GM12878 (cell line): Measurements from ENCODE around the gene LMOD3. TPM values are rescaled to one million over a fixed set of nuclear protein-coding genes. Genes with fewer than 3 reads are reported as not detected.

ENCODE experiments used
- ATAC-seq: fragments of 200-7000 bp; cut with Tn5 transposase; 3 replicates; pipeline ENCODE4 v1.9.1; 2020; ENCODE audit warnings: mild to moderate bottlenecking, moderate library complexity
- BruUV-seq: library from RNA; stranded (reverse); fragments of 400-500 nt; replicated peaks from 2 replicates; lab custom pipeline; 2021; lab: Mats Ljungman, UMichigan
- CTCF ChIA-PET: fragments of 300-600 bp; sonication (Branson Sonifier 250); formaldehyde crosslinking; extraction: SDS; loops from one replicate; lab custom pipeline; 2021; ENCODE audit warnings: inconsistent platforms; lab: Yijun Ruan, JAX
- POLR2A ChIA-PET: fragments of 350-600 bp; formaldehyde crosslinking; extraction: SDS; loops from one replicate; lab custom pipeline; 2021; ENCODE audit warnings: inconsistent platforms; lab: Charles Lee
- RAD21 ChIA-PET: fragments of 300-600 bp; sonication (Branson Sonifier 250); formaldehyde crosslinking; loops from one replicate; lab custom pipeline; 2023; ENCODE audit warnings: antibody characterized with exemption; ENCODE audit not compliant: unreplicated experiment; lab: Charles Lee
- SMC1A ChIA-PET: fragments of 300-600 bp; sonication (Branson Sonifier 250); formaldehyde crosslinking; loops from one replicate; lab custom pipeline; 2023; ENCODE audit not compliant: unreplicated experiment, uncharacterized antibody; lab: Charles Lee
- DNase-seq: peaks from one replicate; pipeline ENCODE4 v3.0.0-alpha.2; 2011; ENCODE audit warnings: low read depth, low spot score
- FAIRE-seq: peaks from 3 replicates; lab custom pipeline; 2011; peaks lifted over from hg19 to GRCh38; lab: Jason Lieb, UNC
- H2AFZ ChIP-seq: 2 replicates; pipeline ENCODE4 v1.6.0; 2011; ENCODE audit warnings: low read depth, low read length, control low read depth; ENCODE audit not compliant: control insufficient read depth
- H3K27ac ChIP-seq: 2 replicates; pipeline ENCODE4 v1.5.1; 2011; ENCODE audit warnings: control low read depth; ENCODE audit not compliant: control insufficient read depth, insufficient read depth
- H3K27me3 ChIP-seq, 2 experiments: replicated peaks in 1 of 2; 2 replicates each; pipeline versions ENCODE4 v1.6.0 to v1.6.1; 2011; ENCODE audit warnings: low read length in 1 of 2; ENCODE audit not compliant: control insufficient read depth in 2 of 2, insufficient read depth in 2 of 2
- H3K36me3 ChIP-seq, 2 experiments: 2 replicates each; pipeline ENCODE4 v1.5.1; 2011; ENCODE audit warnings: low read length in 1 of 2; ENCODE audit not compliant: control insufficient read depth in 2 of 2, insufficient read depth in 2 of 2
- H3K4me1 ChIP-seq: 2 replicates; pipeline ENCODE4 v1.6.1; 2011; ENCODE audit warnings: mild to moderate bottlenecking, low read length, moderate library complexity, mixed read lengths; ENCODE audit not compliant: control insufficient read depth, insufficient read depth
- H3K4me2 ChIP-seq: 2 replicates; pipeline ENCODE4 v1.6.0; 2011; ENCODE audit warnings: control low read depth; ENCODE audit not compliant: control insufficient read depth, insufficient read depth
- H3K4me3 ChIP-seq: fragments of 200-600 bp; sonication (generic); 2 replicates; pipeline ENCODE4 v1.5.1; 2016
- H3K79me2 ChIP-seq: 2 replicates; pipeline ENCODE4 v1.6.0; 2011; ENCODE audit warnings: low read length; ENCODE audit not compliant: control insufficient read depth, insufficient read depth
- H3K9ac ChIP-seq: 2 replicates; pipeline ENCODE4 v1.8.0; 2011; ENCODE audit warnings: low read length, control low read depth, mixed read lengths; ENCODE audit not compliant: control insufficient read depth, insufficient read depth
- H3K9me3 ChIP-seq: replicated peaks from 3 replicates; pipeline ENCODE4 v1.5.1; 2011; ENCODE audit warnings: mild to moderate bottlenecking, low read length; ENCODE audit not compliant: control insufficient read depth, insufficient read depth
- H4K20me1 ChIP-seq: 2 replicates; pipeline ENCODE4 v1.6.0; 2011; ENCODE audit not compliant: control insufficient read depth, insufficient read depth
- IRF4 ChIP-seq: IDR thresholded peaks from 2 replicates; pipeline ENCODE4 v1.6.1; 2011; ENCODE audit warnings: low read depth, low read length
- PAX5 ChIP-seq: IDR thresholded peaks from 2 replicates; pipeline ENCODE4 v1.6.1; 2011; ENCODE audit warnings: low read depth, low read length, borderline replicate concordance
- POU2F2 ChIP-seq: IDR thresholded peaks from 3 replicates; pipeline ENCODE4 v1.6.1; 2011; ENCODE audit warnings: low read depth, mild to moderate bottlenecking, low read length, borderline replicate concordance
- SMARCA5 ChIP-seq: fragments of 450-650 bp; IDR thresholded peaks from 2 replicates; pipeline ENCODE4 v1.6.1; 2017; ENCODE audit warnings: mild to moderate bottlenecking
- SMC3 ChIP-seq: IDR thresholded peaks from 2 replicates; pipeline ENCODE4 v1.6.1; 2011; ENCODE audit warnings: low read length, improper control_type of control experiment, borderline replicate concordance
- WRNIP1 ChIP-seq: IDR thresholded peaks from 2 replicates; pipeline ENCODE4 v1.6.1; 2011; ENCODE audit warnings: low read depth, low read length, improper control_type of control experiment, borderline replicate concordance
- YY1 ChIP-seq: IDR thresholded peaks from 2 replicates; pipeline ENCODE4 v1.6.1; 2011; ENCODE audit warnings: low read depth, mild to moderate bottlenecking, low read length
- ZBED1 ChIP-seq: IDR thresholded peaks from 2 replicates; pipeline ENCODE4 v1.6.1; 2016; ENCODE audit warnings: borderline replicate concordance
- WGBS: methylation state at CpG from one replicate; pipeline ENCODE4 v1.1.6; 2016; ENCODE audit warnings: low lambda C conversion rate; ENCODE audit not compliant: insufficient replicate concordance, insufficient coverage; ENCODE audit errors: missing lambda C conversion rate; 5-methylcytosine and 5-hydroxymethylcytosine counted together
- in situ Hi-C: fragments of 300-500 bp; cut with MboI; formaldehyde crosslinking; loops from 9 replicates; pipeline ENCODE4 v1.14.3; 2018; ENCODE audit warnings: mixed read lengths
- intact Hi-C: fragments of 100-400 bp; cut with micrococcal nuclease; formaldehyde crosslinking; loops from one replicate; pipeline ENCODE4 v1.14.2; 2022; ENCODE audit not compliant: unreplicated experiment
- polyA plus RNA-seq, 11 experiments: library from polyadenylated mRNA; depleted of rRNA in 4 of 11; unstranded in 6 of 11; stranded (reverse) in 5 of 11; fragments of >200 nt; fragmentation: Nextera tagmentation in 4 of 11; fragmentation: Illumina TruSeq in 1 of 11; extraction: Ambion mirVana in 4 of 11; extraction: Trizol in 1 of 11; gene quantifications; 1 replicate in 1 of 11; 2 replicates in 10 of 11; pipeline versions ENCODE4 v1.2.1 to v1.2.3, GENCODE V29; 2011 to 2016; ENCODE audit warnings: inconsistent platforms in 2 of 11, missing spikeins in 2 of 11, low read depth in 1 of 11
- total RNA-seq, 4 experiments: library from RNA; depleted of rRNA in 3 of 4; stranded (reverse); fragments of >200 nt in 3 of 4; fragmentation: Illumina TruSeq in 1 of 4; extraction: Trizol in 1 of 4; gene quantifications; 2 replicates each; pipeline versions ENCODE4 v1.2.1 to v1.2.3, GENCODE V29; 2013 to 2021
- TF ChIP-seq, protein P1 (sequence below): IDR thresholded peaks from 2 replicates; pipeline ENCODE4 v1.6.1; 2012; ENCODE audit warnings: improper control_type of control experiment, low read depth, low read length; ENCODE audit not compliant: insufficient replicate concordance
- TF ChIP-seq, protein P2 (sequence below): fragments of 450-650 bp; IDR thresholded peaks from 2 replicates; pipeline ENCODE4 v1.6.1; 2014; ENCODE audit warnings: mild to moderate bottlenecking
- TF ChIP-seq, protein P3 (sequence below): IDR thresholded peaks from 2 replicates; pipeline ENCODE4 v1.6.1; 2011; ENCODE audit warnings: borderline replicate concordance, low read depth, mild to moderate bottlenecking, moderate library complexity, mixed read lengths, low read length; ENCODE audit not compliant: insufficient read depth; ENCODE audit errors: extremely low read length

LMOD3 gene
- total and polyA plus RNA-seq, 10 of the 15 experiments (the other 5 are each of a cell fraction or from before 2014, with no cell fraction given) = 0.04 to 0.20 (median 0.09) TPM; not detected in 1

DNA sequence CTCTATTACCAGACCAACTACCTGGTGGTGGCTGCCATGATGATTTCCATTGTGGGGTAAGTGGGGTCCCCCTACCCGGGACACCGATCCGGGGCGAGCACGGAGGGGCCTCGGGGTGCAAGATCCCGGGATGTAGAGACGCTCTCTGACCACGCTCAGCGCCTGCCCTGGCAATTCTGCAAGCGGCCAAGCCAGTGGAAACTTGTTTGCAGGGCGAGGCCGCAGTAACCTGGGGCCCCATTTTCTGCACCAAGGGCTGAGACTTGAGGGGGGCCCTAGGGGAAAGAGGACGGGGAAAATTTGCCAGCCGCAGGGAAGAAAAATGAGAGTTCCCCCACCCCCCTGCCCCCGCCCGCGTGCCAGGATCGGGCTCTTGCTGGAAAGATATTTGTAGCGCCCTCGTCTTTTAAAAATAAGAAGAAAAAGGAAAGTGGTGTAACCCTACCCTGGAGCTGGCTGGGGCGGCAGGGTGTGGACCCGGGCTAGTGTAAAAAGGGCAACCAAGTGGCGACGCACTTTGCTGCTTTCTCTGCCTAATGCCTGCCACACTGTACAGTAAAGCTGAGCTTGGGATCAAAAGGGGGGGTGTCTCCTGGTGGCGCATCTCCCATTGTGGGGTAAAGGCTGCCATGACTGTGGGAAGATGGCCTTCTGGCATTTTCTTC is 37.1 kb downstream of the LMOD3 start:
- DNase-seq = no peak
- ChIA-PET RAD21 (interaction anchor here (0.5 to 16.7 kb wide), 10 partner anchors 9 to 349 kb away, joined by 3 to 152 read pairs (median 4); partner anchors contain the start of genes EOGT and TMF1), POLR2A (interaction anchor here (0.7 to 4.1 kb wide), 8 partner anchors 10 to 357 kb away, joined by 3 to 30 read pairs (median 6); partner anchors contain the start of gene TMF1), CTCF (interaction anchor here (0.6 to 2.8 kb wide), 7 partner anchors 8 to 73 kb away, joined by 3 to 7 read pairs (median 4); partner anchors contain the start of genes EOGT and TMF1), SMC1A (interaction anchor here (0.8 to 19.6 kb wide), 10 partner anchors 8 to 348 kb away, joined by 3 to 234 read pairs (median 3); partner anchors contain the start of gene TMF1)
- Histone ChIP-seq H2AFZ (peak overlapping the region; percentile 63), H4K20me1 (no peaks in the 10 kb centered on the region), H3K27ac (peak overlapping the region; percentile 75), H3K27me3 (no peaks in the 10 kb centered on the region), H3K9me3 (no peaks in the 10 kb centered on the region), H3K9ac (peak overlapping the region; percentile 90), H3K79me2 (peaks cover 62% of the 10 kb centered on the region), H3K4me3 (peak overlapping the region; percentile 98), H3K4me1 (peaks cover 36% of the 10 kb centered on the region), H3K36me3 (peaks cover 0 to 2% of the 10 kb centered on the region in 2 experiments; a peak in 1 of 4 replicates), H3K4me2 (peak overlapping the region; percentile 99)
- no peak for FAIRE-seq
- under 1% methylated on average over 26 of the region's 26 CpGs for WGBS
- in situ Hi-C loops (no loop called here), intact Hi-C loops (loop anchor here (2.0 to 10.0 kb wide), 3 partner anchors 32 to 1430 kb away; partner anchors contain the start of genes EOGT, SUCLG2 and TMF1)
- peak; percentile 7 for ATAC-seq
- TSS peak; percentile 63 for BruUV-seq
- TF ChIP-seq YY1 (0 out of 2 replicates have a peak, but pooled peaks have one; percentile 23), PAX5 (no peak), ZBED1 (no peak), WRNIP1 (peak; percentile 95), SMC3 (no peak), SMARCA5 (no peak), POU2F2 (no peak), IRF4 (no peak)
- TF ChIP-seq, protein P1, sequence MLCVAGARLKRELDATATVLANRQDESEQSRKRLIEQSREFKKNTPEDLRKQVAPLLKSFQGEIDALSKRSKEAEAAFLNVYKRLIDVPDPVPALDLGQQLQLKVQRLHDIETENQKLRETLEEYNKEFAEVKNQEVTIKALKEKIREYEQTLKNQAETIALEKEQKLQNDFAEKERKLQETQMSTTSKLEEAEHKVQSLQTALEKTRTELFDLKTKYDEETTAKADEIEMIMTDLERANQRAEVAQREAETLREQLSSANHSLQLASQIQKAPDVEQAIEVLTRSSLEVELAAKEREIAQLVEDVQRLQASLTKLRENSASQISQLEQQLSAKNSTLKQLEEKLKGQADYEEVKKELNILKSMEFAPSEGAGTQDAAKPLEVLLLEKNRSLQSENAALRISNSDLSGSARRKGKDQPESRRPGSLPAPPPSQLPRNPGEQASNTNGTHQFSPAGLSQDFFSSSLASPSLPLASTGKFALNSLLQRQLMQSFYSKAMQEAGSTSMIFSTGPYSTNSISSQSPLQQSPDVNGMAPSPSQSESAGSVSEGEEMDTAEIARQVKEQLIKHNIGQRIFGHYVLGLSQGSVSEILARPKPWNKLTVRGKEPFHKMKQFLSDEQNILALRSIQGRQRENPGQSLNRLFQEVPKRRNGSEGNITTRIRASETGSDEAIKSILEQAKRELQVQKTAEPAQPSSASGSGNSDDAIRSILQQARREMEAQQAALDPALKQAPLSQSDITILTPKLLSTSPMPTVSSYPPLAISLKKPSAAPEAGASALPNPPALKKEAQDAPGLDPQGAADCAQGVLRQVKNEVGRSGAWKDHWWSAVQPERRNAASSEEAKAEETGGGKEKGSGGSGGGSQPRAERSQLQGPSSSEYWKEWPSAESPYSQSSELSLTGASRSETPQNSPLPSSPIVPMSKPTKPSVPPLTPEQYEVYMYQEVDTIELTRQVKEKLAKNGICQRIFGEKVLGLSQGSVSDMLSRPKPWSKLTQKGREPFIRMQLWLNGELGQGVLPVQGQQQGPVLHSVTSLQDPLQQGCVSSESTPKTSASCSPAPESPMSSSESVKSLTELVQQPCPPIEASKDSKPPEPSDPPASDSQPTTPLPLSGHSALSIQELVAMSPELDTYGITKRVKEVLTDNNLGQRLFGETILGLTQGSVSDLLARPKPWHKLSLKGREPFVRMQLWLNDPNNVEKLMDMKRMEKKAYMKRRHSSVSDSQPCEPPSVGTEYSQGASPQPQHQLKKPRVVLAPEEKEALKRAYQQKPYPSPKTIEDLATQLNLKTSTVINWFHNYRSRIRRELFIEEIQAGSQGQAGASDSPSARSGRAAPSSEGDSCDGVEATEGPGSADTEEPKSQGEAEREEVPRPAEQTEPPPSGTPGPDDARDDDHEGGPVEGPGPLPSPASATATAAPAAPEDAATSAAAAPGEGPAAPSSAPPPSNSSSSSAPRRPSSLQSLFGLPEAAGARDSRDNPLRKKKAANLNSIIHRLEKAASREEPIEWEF = no peak
- TF ChIP-seq, protein P2, sequence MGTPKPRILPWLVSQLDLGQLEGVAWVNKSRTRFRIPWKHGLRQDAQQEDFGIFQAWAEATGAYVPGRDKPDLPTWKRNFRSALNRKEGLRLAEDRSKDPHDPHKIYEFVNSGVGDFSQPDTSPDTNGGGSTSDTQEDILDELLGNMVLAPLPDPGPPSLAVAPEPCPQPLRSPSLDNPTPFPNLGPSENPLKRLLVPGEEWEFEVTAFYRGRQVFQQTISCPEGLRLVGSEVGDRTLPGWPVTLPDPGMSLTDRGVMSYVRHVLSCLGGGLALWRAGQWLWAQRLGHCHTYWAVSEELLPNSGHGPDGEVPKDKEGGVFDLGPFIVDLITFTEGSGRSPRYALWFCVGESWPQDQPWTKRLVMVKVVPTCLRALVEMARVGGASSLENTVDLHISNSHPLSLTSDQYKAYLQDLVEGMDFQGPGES = no peak
- TF ChIP-seq, protein P3, sequence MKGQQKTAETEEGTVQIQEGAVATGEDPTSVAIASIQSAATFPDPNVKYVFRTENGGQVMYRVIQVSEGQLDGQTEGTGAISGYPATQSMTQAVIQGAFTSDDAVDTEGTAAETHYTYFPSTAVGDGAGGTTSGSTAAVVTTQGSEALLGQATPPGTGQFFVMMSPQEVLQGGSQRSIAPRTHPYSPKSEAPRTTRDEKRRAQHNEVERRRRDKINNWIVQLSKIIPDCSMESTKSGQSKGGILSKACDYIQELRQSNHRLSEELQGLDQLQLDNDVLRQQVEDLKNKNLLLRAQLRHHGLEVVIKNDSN = no peak
